GM13976 (cell line): ENCODE results near the gene PMPCA.

Source experiments
- DNase-seq: peaks from one replicate; pipeline ENCODE4 v3.0.0; 2012; ENCODE audit warnings: low spot score
- in situ Hi-C: fragments of 300-500 bp; cut with MboI; formaldehyde crosslinking; loops from one replicate; pipeline ENCODE4 v1.12.0; 2022; ENCODE audit warnings: low sequenced_read_pairs, mixed read lengths, inconsistent platforms; ENCODE audit not compliant: unreplicated experiment
- TF ChIP-seq, protein P1 (sequence below): IDR thresholded peaks from 2 replicates; pipeline ENCODE4 v1.5.1; 2012; ENCODE audit warnings: borderline replicate concordance, mild to moderate bottlenecking; ENCODE audit not compliant: insufficient read depth; ENCODE audit errors: extremely low read depth, missing control alignments, control extremely low read depth

The PMPCA gene

GRCh38 chr9:136471802-136472487 is 61.5 kb downstream of the PMPCA start:
- TF ChIP-seq, protein P1, sequence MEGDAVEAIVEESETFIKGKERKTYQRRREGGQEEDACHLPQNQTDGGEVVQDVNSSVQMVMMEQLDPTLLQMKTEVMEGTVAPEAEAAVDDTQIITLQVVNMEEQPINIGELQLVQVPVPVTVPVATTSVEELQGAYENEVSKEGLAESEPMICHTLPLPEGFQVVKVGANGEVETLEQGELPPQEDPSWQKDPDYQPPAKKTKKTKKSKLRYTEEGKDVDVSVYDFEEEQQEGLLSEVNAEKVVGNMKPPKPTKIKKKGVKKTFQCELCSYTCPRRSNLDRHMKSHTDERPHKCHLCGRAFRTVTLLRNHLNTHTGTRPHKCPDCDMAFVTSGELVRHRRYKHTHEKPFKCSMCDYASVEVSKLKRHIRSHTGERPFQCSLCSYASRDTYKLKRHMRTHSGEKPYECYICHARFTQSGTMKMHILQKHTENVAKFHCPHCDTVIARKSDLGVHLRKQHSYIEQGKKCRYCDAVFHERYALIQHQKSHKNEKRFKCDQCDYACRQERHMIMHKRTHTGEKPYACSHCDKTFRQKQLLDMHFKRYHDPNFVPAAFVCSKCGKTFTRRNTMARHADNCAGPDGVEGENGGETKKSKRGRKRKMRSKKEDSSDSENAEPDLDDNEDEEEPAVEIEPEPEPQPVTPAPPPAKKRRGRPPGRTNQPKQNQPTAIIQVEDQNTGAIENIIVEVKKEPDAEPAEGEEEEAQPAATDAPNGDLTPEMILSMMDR = no peak
- DNase-seq = no peak
- in situ Hi-C loops = no loop called here

GRCh38 chr9:136472640-136473353 is 62.3 kb downstream of the PMPCA start:
- in situ Hi-C loops = no loop called here
- no peak for DNase-seq
- TF ChIP-seq, protein P1 = no peak

DNA sequence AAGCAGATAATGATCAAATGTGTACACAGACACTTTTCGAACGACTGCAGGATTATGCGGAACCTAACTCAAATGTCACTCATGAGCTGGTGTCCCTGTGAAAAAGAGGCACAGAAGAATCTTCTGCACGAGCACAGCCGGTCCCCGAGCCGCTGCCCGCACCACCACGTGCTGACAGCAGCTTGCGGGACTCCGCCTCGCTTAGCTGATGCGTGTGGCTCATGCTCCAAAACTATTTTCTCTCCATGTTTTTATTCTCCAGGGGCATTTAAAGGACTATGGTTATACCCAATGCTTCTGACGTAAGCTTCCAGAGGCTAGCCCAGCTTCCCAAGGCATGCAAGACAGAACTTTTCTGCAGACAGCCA is 62.9 kb downstream of the PMPCA start:
- TF ChIP-seq, protein P1 = no peak
- in situ Hi-C loops = no loop called here
- DNase-seq = no peak
